ENCODE measurements around the gene TMEM35A.
"Not testable (repeated sequence)": the region's sequence is repeated elsewhere in the genome, so short reads cannot be mapped to it uniquely, and the experiment has no call there.

Gene TMEM35A, protein sequence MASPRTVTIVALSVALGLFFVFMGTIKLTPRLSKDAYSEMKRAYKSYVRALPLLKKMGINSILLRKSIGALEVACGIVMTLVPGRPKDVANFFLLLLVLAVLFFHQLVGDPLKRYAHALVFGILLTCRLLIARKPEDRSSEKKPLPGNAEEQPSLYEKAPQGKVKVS

GRCh38 chrX:101078716-101079598 lies at the start of gene TMEM35A:
Gene TMEM35A (plus strand): TSS chrX:101078879. CDS start chrX:101079003, 124 bp downstream.
- ATAC-seq (ENCODE audit: low read depth) (no peak), DNase-seq (ENCODE audit: low spot score in 2 of 2) (no peak)
- no peak within 1 kb of the TSS for H3K4me3 Mint-ChIP-seq
- H3K27me3 Mint-ChIP-seq, result peaks cover 5% of the 10 kb centered on the region
- H3K27ac Mint-ChIP-seq, result no peak within 1 kb of the TSS
- peaks cover 3% of the 10 kb centered on the region for H3K36me3 Mint-ChIP-seq
- peaks cover 5% of the 10 kb centered on the region for H3K4me1 Mint-ChIP-seq
- no peaks in the 10 kb centered on the region for H3K9me3 Mint-ChIP-seq

DNA sequence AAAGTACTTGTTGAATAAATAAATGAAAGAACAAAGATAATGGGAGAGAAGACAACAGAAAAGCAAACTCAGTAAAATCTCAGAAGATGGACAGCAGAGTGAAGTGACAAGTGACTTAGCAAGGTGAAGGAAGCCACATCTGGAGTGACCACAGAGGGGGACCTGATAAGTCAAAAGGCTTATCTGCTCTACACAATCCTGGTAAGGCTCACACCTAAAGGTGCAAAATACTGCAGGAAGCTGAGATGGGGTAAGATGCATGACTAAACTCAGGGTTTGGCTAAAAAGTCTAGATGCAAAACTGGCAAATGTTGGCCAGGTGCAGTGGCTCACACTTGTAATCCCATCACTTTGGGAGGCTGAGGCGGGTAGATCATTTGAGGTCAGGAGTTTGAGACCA lies 49.0 kb upstream of the TMEM35A start:
- H3K4me1 Mint-ChIP-seq, result no peaks in the 10 kb centered on the region
- no peaks in the 10 kb centered on the region for H3K9me3 Mint-ChIP-seq
- peaks cover 32% of the 10 kb centered on the region for H3K36me3 Mint-ChIP-seq
- no peak overlapping the region for H3K4me3 Mint-ChIP-seq
- DNase-seq (ENCODE audit: low spot score in 2 of 2), result no peak
- H3K27ac Mint-ChIP-seq, result no peak overlapping the region
- ATAC-seq (ENCODE audit: low read depth), result no peak
- H3K27me3 Mint-ChIP-seq, result no peaks in the 10 kb centered on the region

GRCh38 chrX:101037231-101037630 lies 41.4 kb upstream of the TMEM35A start:
- no peaks in the 10 kb centered on the region for H3K9me3 Mint-ChIP-seq
- H3K27me3 Mint-ChIP-seq, result no peaks in the 10 kb centered on the region
- DNase-seq (ENCODE audit: low spot score in 2 of 2) (no peak), ATAC-seq (ENCODE audit: low read depth) (no peak)
- no peak overlapping the region for H3K4me3 Mint-ChIP-seq
- peaks cover 20% of the 10 kb centered on the region for H3K36me3 Mint-ChIP-seq
- peaks cover 3% of the 10 kb centered on the region for H3K4me1 Mint-ChIP-seq
- H3K27ac Mint-ChIP-seq, result no peak overlapping the region

DNA sequence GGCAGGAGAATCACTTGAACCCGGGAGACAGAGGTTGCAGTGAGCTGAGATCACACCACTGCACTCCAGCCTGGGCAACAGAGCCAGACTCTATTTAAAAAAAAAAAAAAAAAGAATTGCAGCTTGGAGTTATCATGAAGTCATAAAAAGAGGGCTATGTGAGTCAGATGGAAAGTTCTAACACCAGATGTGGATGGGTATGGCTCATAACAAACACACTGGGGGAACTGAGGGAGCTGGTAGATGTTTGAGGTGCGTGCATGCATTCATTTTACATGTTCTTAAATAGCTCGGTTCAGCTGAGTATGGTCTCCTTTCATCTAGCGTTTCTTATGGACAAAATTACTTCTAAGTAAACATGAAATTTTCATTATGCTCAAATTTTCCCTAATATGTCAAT lies 38.5 kb upstream of the TMEM35A start:
- H3K36me3 Mint-ChIP-seq, result peaks cover 18% of the 10 kb centered on the region
- H3K27me3 Mint-ChIP-seq, result no peaks in the 10 kb centered on the region
- ATAC-seq (ENCODE audit: low read depth), result no peak
- H3K4me3 Mint-ChIP-seq, result no peak overlapping the region
- no peak for DNase-seq (ENCODE audit: low spot score in 2 of 2)
- H3K4me1 Mint-ChIP-seq, result peaks cover 3% of the 10 kb centered on the region
- H3K27ac Mint-ChIP-seq, result no peak overlapping the region
- no peaks in the 10 kb centered on the region for H3K9me3 Mint-ChIP-seq

DNA sequence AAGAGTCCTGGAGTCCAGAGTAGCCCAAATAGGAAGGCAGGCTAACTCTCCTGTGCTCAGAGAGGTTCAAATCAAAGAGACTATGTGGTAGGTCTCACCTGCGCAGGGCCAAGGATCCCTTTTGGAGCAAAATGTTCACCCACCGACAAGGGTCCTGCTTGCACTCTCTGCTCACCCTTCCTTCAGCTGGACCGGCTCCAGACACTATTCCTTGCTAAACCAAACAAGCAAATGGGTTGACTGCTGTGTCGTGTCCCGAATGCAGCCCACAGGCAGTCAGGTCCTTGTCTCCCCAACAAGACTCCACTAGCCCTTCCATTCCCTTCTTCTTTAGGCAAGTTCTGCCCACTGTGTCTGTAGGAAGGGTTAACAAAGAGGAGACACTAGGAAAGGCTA lies 27.5 kb upstream of the TMEM35A start:
- no peaks in the 10 kb centered on the region for H3K27me3 Mint-ChIP-seq
- H3K4me1 Mint-ChIP-seq, result peaks cover 16% of the 10 kb centered on the region
- H3K4me3 Mint-ChIP-seq, result peak overlapping the region; percentile 84
- DNase-seq (ENCODE audit: low spot score in 2 of 2), result no peak
- H3K27ac Mint-ChIP-seq, result peak overlapping the region; percentile 92
- H3K36me3 Mint-ChIP-seq, result peaks cover 5% of the 10 kb centered on the region
- H3K9me3 Mint-ChIP-seq, result no peaks in the 10 kb centered on the region
- ATAC-seq (ENCODE audit: low read depth), result no peak

DNA sequence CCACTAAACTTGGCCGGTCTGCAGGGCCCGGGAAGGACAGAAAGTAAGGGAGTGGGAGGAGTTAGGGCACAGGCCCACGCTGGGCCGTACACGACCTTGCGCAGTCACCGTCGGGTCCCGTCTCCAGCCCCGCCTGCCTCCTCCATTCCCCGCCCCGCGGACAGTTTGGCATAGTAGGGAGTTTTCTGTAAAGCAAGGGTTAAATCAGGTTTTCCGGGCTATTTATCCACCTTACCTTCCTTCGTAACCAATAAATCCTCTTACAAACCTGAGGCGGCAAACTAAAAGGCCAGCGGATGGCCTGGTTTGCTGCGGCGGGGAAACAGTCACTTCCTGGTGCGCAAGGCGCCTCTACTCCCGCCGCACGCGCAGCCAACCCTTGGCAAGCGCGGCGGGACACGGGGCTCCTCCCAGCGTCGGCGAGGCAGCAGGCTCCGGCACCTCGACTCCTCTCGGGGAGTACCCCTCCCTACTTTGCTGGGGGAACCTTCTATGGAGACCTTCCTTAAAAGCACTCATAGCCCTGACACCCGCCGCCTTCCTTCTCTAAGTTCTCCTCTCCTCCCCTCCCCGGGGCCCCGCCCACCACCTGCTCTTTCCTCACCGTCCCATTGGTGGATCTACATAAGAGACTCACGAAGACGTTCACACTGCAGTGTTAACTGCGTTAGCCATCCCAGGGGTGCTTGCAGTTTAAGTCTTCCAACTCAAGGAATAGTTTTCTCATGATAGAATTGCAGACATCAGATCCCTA lies 27.0 kb upstream of the TMEM35A start, which contains the start of gene TRMT2B:
TRMT2B (minus strand) TSS at position 563 of the 754 bp plus-strand sequence. CDS start 9,822 bp downstream, outside the sequence.
- ATAC-seq (ENCODE audit: low read depth), result peak; percentile 88
- peaks cover 18% of the 10 kb centered on the region for H3K4me1 Mint-ChIP-seq
- H3K27ac Mint-ChIP-seq, result peak within 1 kb of the TSS; percentile 92
- no peaks in the 10 kb centered on the region for H3K27me3 Mint-ChIP-seq
- DNase-seq (ENCODE audit: low spot score in 2 of 2), result peak; percentile 54 to 59
- H3K36me3 Mint-ChIP-seq, result peaks cover 4% of the 10 kb centered on the region
- H3K4me3 Mint-ChIP-seq, result peak within 1 kb of the TSS; percentile 84
- no peaks in the 10 kb centered on the region for H3K9me3 Mint-ChIP-seq

- H3K9me3 Mint-ChIP-seq; ATAC-seq (ENCODE audit: low read depth); H3K4me1 Mint-ChIP-seq; H3K4me3 Mint-ChIP-seq; H3K27me3 Mint-ChIP-seq; H3K27ac Mint-ChIP-seq; H3K36me3 Mint-ChIP-seq; DNase-seq (ENCODE audit: low spot score in 2 of 2): not testable (repeated sequence)
Observed at GRCh38 chrX:101056551-101056950, 22.1 kb upstream of the TMEM35A start.

DNA sequence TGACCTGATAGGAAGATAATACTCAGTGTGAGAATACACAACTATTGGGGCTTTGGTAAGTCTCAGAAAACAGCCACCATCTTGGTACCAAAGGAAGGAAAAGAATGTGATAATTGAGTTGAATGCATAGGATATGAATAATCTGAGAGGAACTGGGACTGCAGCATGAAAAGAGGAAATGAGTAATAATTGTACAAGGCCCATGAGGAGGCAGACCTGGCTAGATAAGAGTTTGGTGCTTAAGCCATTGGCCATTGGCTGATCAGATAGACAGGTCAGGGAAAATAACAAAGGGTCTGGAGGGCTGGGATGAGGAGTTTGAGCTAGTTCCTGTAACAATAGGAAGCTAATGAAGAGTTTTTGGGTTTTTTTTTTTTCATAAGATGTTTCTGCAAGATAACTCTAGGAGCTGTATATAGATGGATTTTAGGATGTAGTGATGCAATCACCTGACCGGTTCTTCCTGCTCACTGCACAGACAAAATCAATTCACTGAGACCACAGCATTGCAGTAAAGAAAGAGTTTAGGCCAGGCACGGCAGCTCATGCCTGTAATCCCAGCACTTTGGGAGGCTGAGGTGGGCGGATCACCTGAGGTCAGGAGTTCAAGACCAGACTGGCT lies 21.5 kb upstream of the TMEM35A start:
- DNase-seq (ENCODE audit: low spot score in 2 of 2), result no peak
- H3K27ac Mint-ChIP-seq, result no peak overlapping the region
- H3K36me3 Mint-ChIP-seq, result no peaks in the 10 kb centered on the region
- peak; percentile 79 for ATAC-seq (ENCODE audit: low read depth)
- H3K4me3 Mint-ChIP-seq, result no peak overlapping the region
- no peaks in the 10 kb centered on the region for H3K9me3 Mint-ChIP-seq
- H3K27me3 Mint-ChIP-seq, result no peaks in the 10 kb centered on the region
- peaks cover 9% of the 10 kb centered on the region for H3K4me1 Mint-ChIP-seq

DNA sequence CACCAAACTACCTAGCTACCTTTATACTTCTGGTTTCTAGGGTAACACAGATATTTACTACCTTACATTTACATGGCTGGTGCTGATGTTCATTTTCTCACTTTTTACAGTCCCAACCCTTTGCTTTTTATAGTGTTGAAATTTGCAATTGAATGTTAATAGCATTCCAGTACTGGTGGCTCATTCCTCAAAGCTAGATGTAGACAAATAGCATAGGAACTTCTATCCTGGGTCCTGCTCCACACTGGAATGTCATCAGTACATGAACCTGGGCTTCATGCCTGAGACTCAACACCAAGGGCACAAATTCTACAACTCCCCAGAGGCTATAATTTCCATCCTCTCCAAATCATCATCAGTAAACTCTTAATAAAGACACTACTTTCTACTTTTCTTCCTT lies 16.5 kb upstream of the TMEM35A start:
- peaks cover 2% of the 10 kb centered on the region for H3K27me3 Mint-ChIP-seq
- DNase-seq (ENCODE audit: low spot score in 2 of 2) (no peak), ATAC-seq (ENCODE audit: low read depth) (no peak)
- H3K4me1 Mint-ChIP-seq, result peaks cover 2% of the 10 kb centered on the region
- H3K9me3 Mint-ChIP-seq, result no peaks in the 10 kb centered on the region
- no peaks in the 10 kb centered on the region for H3K36me3 Mint-ChIP-seq
- no peak overlapping the region for H3K4me3 Mint-ChIP-seq
- H3K27ac Mint-ChIP-seq, result no peak overlapping the region

GRCh38 chrX:101071582-101071981 lies 7.1 kb upstream of the TMEM35A start:
- Mint-ChIP-seq H3K4me1 (no peaks in the 10 kb centered on the region), H3K27ac (no peak overlapping the region), H3K27me3 (no peaks in the 10 kb centered on the region), H3K36me3 (no peaks in the 10 kb centered on the region), H3K4me3 (no peak overlapping the region), H3K9me3 (no peaks in the 10 kb centered on the region)
- no peak for ATAC-seq (ENCODE audit: low read depth)
- no peak for DNase-seq (ENCODE audit: low spot score in 2 of 2)

GRCh38 chrX:101079736-101080270 lies 1.1 kb downstream of the TMEM35A start:
- DNase-seq (ENCODE audit: low spot score in 2 of 2) (no peak), ATAC-seq (ENCODE audit: low read depth) (no peak)
- H3K36me3 Mint-ChIP-seq, result peaks cover 3% of the 10 kb centered on the region
- H3K4me1 Mint-ChIP-seq, result peaks cover 5% of the 10 kb centered on the region
- H3K4me3 Mint-ChIP-seq, result no peak overlapping the region
- no peaks in the 10 kb centered on the region for H3K9me3 Mint-ChIP-seq
- H3K27ac Mint-ChIP-seq, result no peak overlapping the region
- H3K27me3 Mint-ChIP-seq, result peaks cover 5% of the 10 kb centered on the region

- ATAC-seq (ENCODE audit: low read depth) (no peak), DNase-seq (ENCODE audit: low spot score in 2 of 2) (no peak)
- Mint-ChIP-seq H3K4me1 (peaks cover 5% of the 10 kb centered on the region), H3K4me3 (no peak overlapping the region), H3K36me3 (peaks cover 3% of the 10 kb centered on the region), H3K9me3 (no peaks in the 10 kb centered on the region), H3K27me3 (peaks cover 5% of the 10 kb centered on the region), H3K27ac (no peak overlapping the region)
Observed at GRCh38 chrX:101080326-101081124, 1.8 kb downstream of the TMEM35A start.

DNA sequence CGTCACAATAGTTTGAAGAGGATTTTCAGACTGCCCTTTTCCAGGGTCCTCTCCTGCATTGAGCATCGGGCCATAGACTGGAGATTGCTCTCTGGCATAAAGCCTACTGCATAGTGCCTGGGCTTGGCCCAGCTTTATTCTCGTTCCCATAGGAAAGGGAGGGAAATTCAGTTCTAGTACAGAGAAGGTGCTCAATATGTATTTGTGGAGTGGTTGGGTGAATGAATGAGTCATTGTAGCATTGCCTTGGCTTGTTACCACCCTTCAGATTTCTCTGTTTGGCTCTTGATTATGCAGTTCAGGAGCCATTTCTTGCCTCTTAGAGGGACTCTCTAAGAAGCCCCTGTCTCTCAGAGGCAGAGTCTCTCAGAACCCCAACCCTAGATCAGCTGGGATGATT lies 2.6 kb downstream of the TMEM35A start:
- peaks cover 3% of the 10 kb centered on the region for H3K36me3 Mint-ChIP-seq
- no peak overlapping the region for H3K4me3 Mint-ChIP-seq
- DNase-seq (ENCODE audit: low spot score in 2 of 2), result no peak
- no peak for ATAC-seq (ENCODE audit: low read depth)
- peaks cover 5% of the 10 kb centered on the region for H3K27me3 Mint-ChIP-seq
- peaks cover 5% of the 10 kb centered on the region for H3K4me1 Mint-ChIP-seq
- H3K9me3 Mint-ChIP-seq, result no peaks in the 10 kb centered on the region
- H3K27ac Mint-ChIP-seq, result no peak overlapping the region
